ENCODE data around the gene SF3B3. TPM values are rescaled to one million over a fixed set of nuclear protein-coding genes. Genes with fewer than 3 reads are reported as not detected.

SF3B3 gene
- total RNA-seq (ENCODE audit: low replicate concordance), result 188 and 314 TPM in 2 replicates

DNA sequence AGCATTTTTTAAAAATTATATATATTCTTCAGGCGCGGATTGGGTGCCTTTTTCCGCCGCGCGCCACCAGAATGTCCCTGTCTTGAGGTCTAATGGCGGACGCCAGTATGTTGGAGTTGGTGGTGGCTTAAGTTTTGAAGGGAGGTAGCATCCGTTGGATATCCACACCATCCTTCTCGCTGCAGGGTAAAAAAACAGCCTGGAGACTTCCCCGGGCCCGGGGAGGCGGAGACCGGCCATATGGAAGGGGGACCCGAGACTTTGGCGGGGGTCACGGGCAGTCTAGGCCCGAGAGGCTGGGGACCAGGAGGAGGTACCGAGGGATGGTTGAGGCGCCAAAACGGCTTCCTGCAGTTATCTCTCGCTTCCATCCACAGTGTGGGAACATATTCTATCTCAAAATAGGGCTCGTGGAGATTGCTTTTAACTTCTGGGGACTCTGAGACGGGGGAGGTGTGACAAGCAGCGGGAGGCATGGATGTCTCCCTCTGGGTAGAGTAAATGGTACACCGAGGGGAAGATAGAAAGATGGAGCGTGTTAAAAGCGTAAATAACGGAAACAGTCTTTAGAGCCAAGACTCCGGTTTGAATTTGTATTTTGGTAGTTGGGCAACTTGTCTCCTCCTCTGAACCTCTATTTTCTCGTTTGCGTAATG, at the start of gene SF3B3:
Gene SF3B3 (plus strand): TSS at position 74 of the 656 bp plus-strand sequence. CDS start 2,841 bp downstream, outside the sequence.
- Histone ChIP-seq H3K9ac (peak within 1 kb of the TSS; percentile 95), H3K27me3 (no peaks in the 10 kb centered on the region), H3K9me3 (ENCODE audit: low read depth) (no peaks in the 10 kb centered on the region), H3F3A (ENCODE audit: low read depth) (peaks cover 36% of the 10 kb centered on the region), H3K36me3 (peaks cover 20% of the 10 kb centered on the region), H3K4me1 (peaks cover 29% of the 10 kb centered on the region), H3K79me2 (ENCODE audit: low read depth) (peaks cover 74% of the 10 kb centered on the region), H3K4me2 (peak within 1 kb of the TSS; percentile 98), H4K20me1 (ENCODE audit: low read depth) (peaks cover 42% of the 10 kb centered on the region), H3K27ac (peak within 1 kb of the TSS; percentile 85), H2AFZ (replicated peaks) (peak within 1 kb of the TSS; percentile 99), H3K4me3 (peak within 1 kb of the TSS; percentile 87)
- Mint-ChIP-seq H3K4me3 (peak within 1 kb of the TSS; percentile 96), H3K4me1 (peaks cover 32% of the 10 kb centered on the region), H3K9me3 (no peaks in the 10 kb centered on the region), H3K27me3 (ENCODE audit: insufficient read depth, low read depth) (peaks cover 2% of the 10 kb centered on the region), H3K27ac (peak within 1 kb of the TSS; percentile 100), H3K36me3 (peaks cover 20% of the 10 kb centered on the region)
- TF ChIP-seq EZH2 (IDR thresholded peaks at IDR 0.05) (peak; percentile 8), EZH2phosphoT487 (IDR thresholded peaks at IDR 0.05) (no peak)
- peak; percentile 74 for DNase-seq (ENCODE audit: low spot score)

DNA sequence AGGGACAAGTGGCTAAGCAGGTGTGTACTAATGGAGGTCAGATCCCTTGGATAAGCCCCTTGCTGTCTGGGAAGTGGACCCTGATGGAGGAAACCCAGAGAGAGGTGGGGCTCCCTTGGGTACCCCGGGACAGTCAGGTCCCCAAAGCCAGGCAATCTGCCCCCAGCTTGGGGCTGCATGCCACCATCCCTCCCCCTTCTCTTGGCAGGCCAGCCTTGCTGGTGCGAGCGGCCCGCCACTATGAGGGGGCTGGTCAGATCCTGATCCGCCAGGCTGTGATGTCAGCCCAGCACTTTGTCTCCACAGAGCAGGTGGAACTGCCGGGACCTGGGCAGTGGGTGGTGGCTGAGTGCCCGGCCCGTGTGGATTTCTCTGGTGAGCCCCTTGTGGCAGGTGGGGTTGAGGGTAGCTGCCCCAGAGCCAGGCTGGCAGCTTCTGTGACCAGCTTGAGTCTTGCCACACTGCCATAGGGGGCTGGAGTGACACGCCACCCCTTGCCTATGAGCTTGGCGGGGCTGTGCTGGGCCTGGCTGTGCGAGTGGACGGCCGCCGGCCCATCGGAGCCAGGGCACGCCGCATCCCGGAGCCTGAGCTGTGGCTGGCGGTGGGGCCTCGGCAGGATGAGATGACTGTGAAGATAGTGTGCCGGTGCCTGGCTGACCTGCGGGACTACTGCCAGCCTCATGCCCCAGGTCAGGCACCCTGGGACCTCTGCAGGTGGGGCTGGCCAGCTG, 49.1 kb upstream of the SF3B3 start:
- no peak overlapping the region for H3K27ac ChIP-seq
- H3K36me3 Mint-ChIP-seq, result peaks cover 3% of the 10 kb centered on the region
- no peaks in the 10 kb centered on the region for H3K9me3 ChIP-seq (ENCODE audit: low read depth)
- H3K9ac ChIP-seq, result peak overlapping the region; percentile 20
- no peaks in the 10 kb centered on the region for H3K9me3 Mint-ChIP-seq
- H3K27me3 ChIP-seq, result no peaks in the 10 kb centered on the region
- TF ChIP-seq EZH2phosphoT487 (IDR thresholded peaks at IDR 0.05), result no peak
- no peak for TF ChIP-seq EZH2 (IDR thresholded peaks at IDR 0.05)
- TF ChIP-seq, protein P1, sequence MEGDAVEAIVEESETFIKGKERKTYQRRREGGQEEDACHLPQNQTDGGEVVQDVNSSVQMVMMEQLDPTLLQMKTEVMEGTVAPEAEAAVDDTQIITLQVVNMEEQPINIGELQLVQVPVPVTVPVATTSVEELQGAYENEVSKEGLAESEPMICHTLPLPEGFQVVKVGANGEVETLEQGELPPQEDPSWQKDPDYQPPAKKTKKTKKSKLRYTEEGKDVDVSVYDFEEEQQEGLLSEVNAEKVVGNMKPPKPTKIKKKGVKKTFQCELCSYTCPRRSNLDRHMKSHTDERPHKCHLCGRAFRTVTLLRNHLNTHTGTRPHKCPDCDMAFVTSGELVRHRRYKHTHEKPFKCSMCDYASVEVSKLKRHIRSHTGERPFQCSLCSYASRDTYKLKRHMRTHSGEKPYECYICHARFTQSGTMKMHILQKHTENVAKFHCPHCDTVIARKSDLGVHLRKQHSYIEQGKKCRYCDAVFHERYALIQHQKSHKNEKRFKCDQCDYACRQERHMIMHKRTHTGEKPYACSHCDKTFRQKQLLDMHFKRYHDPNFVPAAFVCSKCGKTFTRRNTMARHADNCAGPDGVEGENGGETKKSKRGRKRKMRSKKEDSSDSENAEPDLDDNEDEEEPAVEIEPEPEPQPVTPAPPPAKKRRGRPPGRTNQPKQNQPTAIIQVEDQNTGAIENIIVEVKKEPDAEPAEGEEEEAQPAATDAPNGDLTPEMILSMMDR (IDR thresholded peaks at IDR 0.05), result no peak
- no peaks in the 10 kb centered on the region for H3K4me1 ChIP-seq
- H3K4me3 Mint-ChIP-seq, result no peak overlapping the region
- no peaks in the 10 kb centered on the region for H3K79me2 ChIP-seq (ENCODE audit: low read depth)
- no peak overlapping the region for H2AFZ ChIP-seq (replicated peaks)
- H3K4me2 ChIP-seq, result no peak overlapping the region
- H3K27me3 Mint-ChIP-seq (ENCODE audit: insufficient read depth, low read depth), result no peaks in the 10 kb centered on the region
- no peaks in the 10 kb centered on the region for H3K36me3 ChIP-seq
- peaks cover 4% of the 10 kb centered on the region for H3K4me1 Mint-ChIP-seq
- no peaks in the 10 kb centered on the region for H3F3A ChIP-seq (ENCODE audit: low read depth)
- H4K20me1 ChIP-seq (ENCODE audit: low read depth), result no peaks in the 10 kb centered on the region
- DNase-seq (ENCODE audit: low spot score), result no peak
- H3K27ac Mint-ChIP-seq, result no peak overlapping the region
- H3K4me3 ChIP-seq, result no peak overlapping the region

DNA sequence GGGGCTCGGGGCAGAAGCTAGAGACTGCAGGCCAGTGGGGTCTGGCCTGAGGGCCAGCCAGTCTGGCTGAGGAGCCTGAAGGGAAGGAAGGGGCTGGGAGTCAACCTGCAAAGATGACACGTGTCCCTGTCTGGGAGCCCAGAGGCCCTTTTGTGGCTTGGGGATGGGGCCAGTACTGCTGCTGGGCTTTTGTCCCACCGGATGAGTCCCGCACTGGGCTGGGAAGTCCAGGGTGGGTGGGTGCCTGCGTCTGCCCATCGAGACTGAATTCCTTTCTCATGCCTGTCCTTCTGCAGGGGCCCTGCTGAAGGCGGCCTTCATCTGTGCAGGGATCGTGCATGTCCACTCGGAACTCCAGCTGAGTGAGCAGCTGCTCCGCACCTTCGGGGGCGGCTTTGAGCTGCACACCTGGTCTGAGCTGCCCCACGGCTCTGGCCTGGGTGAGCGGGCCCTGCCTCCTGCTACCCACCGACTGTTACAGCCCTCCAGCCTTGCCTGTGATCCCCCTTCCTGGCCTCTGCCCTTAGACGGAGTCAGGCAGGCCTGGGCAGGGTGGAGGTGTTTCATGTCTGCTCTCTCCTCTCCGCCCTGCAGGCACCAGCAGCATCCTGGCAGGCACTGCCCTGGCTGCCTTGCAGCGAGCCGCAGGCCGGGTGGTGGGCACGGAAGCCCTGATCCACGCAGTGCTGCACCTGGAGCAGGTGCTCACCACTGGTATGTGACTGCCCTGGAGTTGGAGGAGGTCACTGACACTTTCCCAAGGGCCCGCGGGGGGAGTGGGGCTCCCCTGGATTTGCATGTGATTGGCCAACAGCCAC, 48.4 kb upstream of the SF3B3 start:
- H3K36me3 ChIP-seq, result no peaks in the 10 kb centered on the region
- no peaks in the 10 kb centered on the region for H3F3A ChIP-seq (ENCODE audit: low read depth)
- no peak overlapping the region for H2AFZ ChIP-seq (replicated peaks)
- Mint-ChIP-seq H3K36me3 (peaks cover 3% of the 10 kb centered on the region), H3K27ac (no peak overlapping the region), H3K4me3 (no peak overlapping the region), H3K27me3 (ENCODE audit: insufficient read depth, low read depth) (no peaks in the 10 kb centered on the region), H3K4me1 (peaks cover 3% of the 10 kb centered on the region), H3K9me3 (no peaks in the 10 kb centered on the region)
- DNase-seq (ENCODE audit: low spot score), result no peak
- no peak overlapping the region for H3K9ac ChIP-seq
- TF ChIP-seq, protein P1 (IDR thresholded peaks at IDR 0.05), result no peak
- TF ChIP-seq EZH2phosphoT487 (IDR thresholded peaks at IDR 0.05) (no peak), EZH2 (IDR thresholded peaks at IDR 0.05) (no peak)
- H3K79me2 ChIP-seq (ENCODE audit: low read depth), result no peaks in the 10 kb centered on the region
- no peak overlapping the region for H3K4me3 ChIP-seq
- no peaks in the 10 kb centered on the region for H3K27me3 ChIP-seq
- no peak overlapping the region for H3K27ac ChIP-seq
- H3K4me2 ChIP-seq, result no peak overlapping the region
- no peaks in the 10 kb centered on the region for H3K9me3 ChIP-seq (ENCODE audit: low read depth)
- no peaks in the 10 kb centered on the region for H3K4me1 ChIP-seq
- H4K20me1 ChIP-seq (ENCODE audit: low read depth), result no peaks in the 10 kb centered on the region
